ENCODE measurements around the gene CLPTM1L.

- no peak for TF ChIP-seq ESRRA (IDR thresholded peaks at IDR 0.05; ENCODE audit: borderline replicate concordance, low read length)
- TF ChIP-seq, protein P1, sequence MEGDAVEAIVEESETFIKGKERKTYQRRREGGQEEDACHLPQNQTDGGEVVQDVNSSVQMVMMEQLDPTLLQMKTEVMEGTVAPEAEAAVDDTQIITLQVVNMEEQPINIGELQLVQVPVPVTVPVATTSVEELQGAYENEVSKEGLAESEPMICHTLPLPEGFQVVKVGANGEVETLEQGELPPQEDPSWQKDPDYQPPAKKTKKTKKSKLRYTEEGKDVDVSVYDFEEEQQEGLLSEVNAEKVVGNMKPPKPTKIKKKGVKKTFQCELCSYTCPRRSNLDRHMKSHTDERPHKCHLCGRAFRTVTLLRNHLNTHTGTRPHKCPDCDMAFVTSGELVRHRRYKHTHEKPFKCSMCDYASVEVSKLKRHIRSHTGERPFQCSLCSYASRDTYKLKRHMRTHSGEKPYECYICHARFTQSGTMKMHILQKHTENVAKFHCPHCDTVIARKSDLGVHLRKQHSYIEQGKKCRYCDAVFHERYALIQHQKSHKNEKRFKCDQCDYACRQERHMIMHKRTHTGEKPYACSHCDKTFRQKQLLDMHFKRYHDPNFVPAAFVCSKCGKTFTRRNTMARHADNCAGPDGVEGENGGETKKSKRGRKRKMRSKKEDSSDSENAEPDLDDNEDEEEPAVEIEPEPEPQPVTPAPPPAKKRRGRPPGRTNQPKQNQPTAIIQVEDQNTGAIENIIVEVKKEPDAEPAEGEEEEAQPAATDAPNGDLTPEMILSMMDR (IDR thresholded peaks at IDR 0.05): no peak
These were observed 41.4 kb upstream of the CLPTM1L start for GRCh38 chr5:1386274-1386717.
